NK-92 (cell line): ENCODE results near the gene DPYSL5.

Experiments
- DNase-seq: peaks from one replicate; lab custom pipeline; 2025; ENCODE audit not compliant: unreplicated experiment; lab: John Stamatoyannopoulos, UW

The DPYSL5 gene

GRCh38 chr2:26986576-26986975, 138.6 kb downstream of the DPYSL5 start:
- no peak for DNase-seq

DNA sequence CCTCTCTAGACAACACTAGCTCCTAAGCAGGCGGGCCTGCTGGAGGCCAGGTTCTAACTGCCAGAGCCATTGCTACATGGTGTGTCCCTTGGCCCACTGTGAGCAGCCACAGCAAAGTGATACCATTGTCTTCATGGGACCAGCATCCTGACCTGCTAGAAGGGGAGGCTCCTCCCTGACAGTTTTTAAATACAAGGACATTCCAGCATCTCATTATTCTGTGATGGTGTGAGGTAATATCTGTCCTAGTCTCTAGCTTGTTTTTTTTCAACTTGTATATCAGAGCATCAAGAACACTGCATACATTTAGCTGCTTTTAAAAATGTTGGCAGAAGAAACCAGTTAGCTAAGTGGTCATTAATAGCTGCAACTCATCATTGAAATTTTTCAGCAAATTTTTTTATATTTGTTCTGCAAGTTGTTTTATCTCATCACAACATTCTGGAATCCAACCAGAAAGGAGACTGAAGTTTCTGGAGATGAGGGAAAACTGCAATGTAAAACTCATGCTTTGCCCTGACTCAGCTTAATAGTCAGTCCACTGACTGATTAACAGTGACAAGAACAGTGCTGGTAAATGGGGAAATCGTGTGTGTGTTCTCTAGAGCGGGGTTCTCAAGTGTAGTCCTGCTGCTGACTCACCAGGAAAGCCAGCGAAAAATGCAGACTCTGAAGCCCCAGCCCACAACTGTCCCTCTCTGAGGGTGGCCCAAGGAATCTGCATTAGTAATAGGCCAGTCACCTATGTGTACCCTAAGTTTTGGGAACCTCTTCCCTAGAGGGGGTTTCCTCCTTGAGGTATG, 140.3 kb downstream of the DPYSL5 start:
- DNase-seq, result no peak

GRCh38 chr2:26989156-26989555, 141.2 kb downstream of the DPYSL5 start:
- DNase-seq, result no peak

DNA sequence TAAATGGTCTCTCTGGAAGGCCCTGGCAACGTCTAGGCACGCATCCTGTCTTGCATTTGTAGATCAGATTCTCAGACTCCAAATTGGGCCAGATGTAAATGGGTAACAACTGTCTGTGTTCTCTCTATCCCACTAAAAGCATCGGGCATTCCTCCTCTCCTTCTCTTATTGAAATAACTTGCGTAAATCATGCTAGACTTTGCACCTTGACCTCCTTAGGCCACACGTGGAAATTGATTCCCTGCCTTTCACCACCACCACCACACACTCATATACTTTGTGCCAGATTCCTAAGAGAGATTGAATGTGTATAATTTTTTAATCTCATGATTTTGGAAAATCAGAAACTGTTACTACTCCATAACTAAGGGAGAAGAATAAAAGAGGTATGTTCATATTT, 143.8 kb downstream of the DPYSL5 start:
- DNase-seq, result no peak

- DNase-seq, result no peak
Observed at GRCh38 chr2:26993768-26994167, 145.8 kb downstream of the DPYSL5 start.

DNA sequence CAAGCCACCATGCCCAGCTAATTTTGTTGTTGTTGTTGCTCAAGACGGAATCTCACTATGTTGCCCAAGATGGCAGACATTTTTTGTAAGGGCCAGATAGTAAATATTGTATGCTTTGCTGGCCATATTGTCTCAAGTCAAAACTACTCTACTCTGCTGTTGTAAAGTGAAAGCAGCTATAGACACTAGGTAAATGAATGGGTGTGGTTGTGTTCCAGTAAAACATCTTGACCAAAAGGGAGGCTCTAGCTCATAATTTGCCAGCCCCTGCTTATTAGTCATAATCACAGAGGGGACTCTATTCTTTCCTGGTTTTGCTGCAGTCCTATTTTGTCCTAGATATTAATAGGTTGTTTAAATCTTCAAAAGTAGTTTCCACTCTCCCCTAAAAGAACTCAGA, 147.1 kb downstream of the DPYSL5 start:
- no peak for DNase-seq

DNA sequence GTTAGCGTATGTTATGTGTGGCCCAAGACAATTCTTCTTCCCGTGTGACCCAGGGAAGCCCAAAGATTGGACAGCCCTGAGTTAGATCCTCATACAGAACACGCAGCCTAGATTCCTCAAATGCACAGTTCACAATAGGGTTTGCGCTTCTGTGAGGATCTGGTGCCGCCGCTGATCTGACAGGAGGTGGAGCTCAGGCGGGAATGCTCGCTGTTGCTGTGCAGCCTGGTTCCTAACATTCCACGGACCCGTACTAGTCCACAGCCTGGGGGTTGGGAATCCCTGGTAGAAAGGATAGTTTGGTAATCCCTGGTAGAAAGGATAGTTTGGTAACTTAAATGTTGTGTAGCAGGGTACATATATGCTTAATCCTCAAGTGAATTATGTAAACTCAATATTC, 149.5 kb downstream of the DPYSL5 start:
- no peak for DNase-seq

DNA sequence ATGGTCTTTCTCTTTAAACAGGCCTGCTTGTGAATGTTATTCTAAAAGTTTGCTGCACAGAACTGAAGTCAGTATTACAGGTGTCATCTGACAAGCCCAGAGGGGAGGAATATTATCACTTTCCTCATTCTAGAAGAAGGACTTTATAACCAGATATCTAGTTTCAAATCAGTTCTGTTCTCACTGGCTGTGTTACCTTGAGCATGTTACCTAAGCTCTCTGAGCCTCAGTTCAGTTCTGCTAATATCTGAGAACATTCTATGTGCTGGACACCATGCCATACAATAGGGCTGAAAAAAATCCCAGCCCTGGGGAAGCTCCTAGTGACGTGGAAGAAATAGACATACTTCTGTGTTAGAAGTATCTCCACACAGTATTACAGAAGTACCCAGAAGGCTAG, 150.4 kb downstream of the DPYSL5 start:
- DNase-seq, result no peak
